Measurements from ENCODE around the gene BAK1.
"Not testable (repeated sequence)": the region's sequence is repeated elsewhere in the genome, so short reads cannot be mapped to it uniquely, and the experiment has no call there.

BAK1 gene

GRCh38 chr6:33549196-33549595, 30.9 kb downstream of the BAK1 start:
- no peak for DNase-seq

- DNase-seq: no peak
These were observed 32.6 kb downstream of the BAK1 start for GRCh38 chr6:33547499-33547898.

- DNase-seq: no peak
These were observed 33.3 kb downstream of the BAK1 start for GRCh38 chr6:33546766-33547165.

- DNase-seq: not testable (repeated sequence)
These were observed 34.8 kb downstream of the BAK1 start for GRCh38 chr6:33545292-33545691.

GRCh38 chr6:33543116-33543515, 37.0 kb downstream of the BAK1 start:
- no peak for DNase-seq

- no peak for DNase-seq
These were observed 39.3 kb downstream of the BAK1 start for GRCh38 chr6:33540768-33541167.

- DNase-seq: no peak
These were observed 45.4 kb downstream of the BAK1 start for GRCh38 chr6:33534702-33535101.

- not testable (repeated sequence) for DNase-seq
These were observed 46.8 kb downstream of the BAK1 start for GRCh38 chr6:33533163-33533869.

- not testable (repeated sequence) for DNase-seq
These were observed 47.6 kb downstream of the BAK1 start for GRCh38 chr6:33532431-33532830.

- not testable (repeated sequence) for DNase-seq
These were observed 49.5 kb downstream of the BAK1 start for GRCh38 chr6:33530617-33531016.
